ENCODE results near the gene METTL25B. TPM values are rescaled to one million over a fixed set of nuclear protein-coding genes. Genes with fewer than 3 reads are reported as not detected.

The METTL25B gene
- total RNA-seq, 1 donor from 2014 or later, result 56.7 TPM

DNA sequence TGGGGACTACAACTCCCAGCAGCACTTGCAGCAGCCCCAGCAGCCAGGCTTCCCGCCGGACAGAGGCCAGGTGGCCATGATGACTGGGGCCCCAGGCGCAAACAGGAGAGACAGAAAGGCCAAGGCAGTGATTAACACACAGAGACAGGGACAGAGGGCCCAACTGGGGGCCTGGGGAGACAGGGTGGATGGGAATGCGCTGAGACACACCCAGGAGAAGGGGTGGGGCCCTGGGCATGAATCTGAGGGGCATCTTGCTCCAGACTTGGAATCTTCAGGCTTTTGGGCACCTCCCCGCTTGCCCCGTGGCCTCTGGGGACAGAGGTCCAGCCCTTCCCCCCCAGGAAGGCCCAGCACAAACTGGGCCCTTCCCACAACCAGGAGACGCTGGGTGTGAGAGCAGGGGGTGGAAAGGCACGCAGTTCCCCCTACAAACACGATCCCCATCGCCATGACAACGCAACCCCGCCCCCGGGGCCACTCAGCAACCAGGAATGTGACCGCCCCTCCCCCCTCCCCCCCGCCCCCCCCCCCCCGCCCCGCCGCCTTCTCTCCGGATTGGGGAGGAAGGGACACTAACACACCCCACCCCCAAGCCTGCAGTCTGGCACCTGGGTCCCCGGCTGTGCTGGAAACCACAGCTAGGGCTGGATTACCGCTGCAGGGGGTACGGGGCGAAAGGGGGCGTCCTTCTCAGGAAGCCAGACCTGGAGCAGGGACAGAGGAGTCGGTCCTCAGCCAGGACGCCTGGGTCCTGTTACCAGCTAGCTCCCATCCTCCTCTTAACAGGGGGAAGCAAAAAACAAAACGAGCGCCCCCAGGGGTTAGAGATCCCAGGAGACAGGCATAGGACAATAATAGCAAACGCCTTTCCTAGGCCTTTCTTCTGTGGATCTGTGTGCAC lies 18.7 kb downstream of the METTL25B start:
- Mint-ChIP-seq H3K9me3 (no peaks in the 10 kb centered on the region), H3K36me3 (ENCODE audit: low read depth) (peaks cover 39% of the 10 kb centered on the region), H3K27ac (peak overlapping the region; percentile 91), H3K4me3 (peak overlapping the region; percentile 90), H3K4me1 (peaks cover 52% of the 10 kb centered on the region), H3K27me3 (no peaks in the 10 kb centered on the region)
- ATAC-seq (ENCODE audit: low read depth) (peak; percentile 33), DNase-seq (peak; percentile 50)
- TF ChIP-seq, protein P1, sequence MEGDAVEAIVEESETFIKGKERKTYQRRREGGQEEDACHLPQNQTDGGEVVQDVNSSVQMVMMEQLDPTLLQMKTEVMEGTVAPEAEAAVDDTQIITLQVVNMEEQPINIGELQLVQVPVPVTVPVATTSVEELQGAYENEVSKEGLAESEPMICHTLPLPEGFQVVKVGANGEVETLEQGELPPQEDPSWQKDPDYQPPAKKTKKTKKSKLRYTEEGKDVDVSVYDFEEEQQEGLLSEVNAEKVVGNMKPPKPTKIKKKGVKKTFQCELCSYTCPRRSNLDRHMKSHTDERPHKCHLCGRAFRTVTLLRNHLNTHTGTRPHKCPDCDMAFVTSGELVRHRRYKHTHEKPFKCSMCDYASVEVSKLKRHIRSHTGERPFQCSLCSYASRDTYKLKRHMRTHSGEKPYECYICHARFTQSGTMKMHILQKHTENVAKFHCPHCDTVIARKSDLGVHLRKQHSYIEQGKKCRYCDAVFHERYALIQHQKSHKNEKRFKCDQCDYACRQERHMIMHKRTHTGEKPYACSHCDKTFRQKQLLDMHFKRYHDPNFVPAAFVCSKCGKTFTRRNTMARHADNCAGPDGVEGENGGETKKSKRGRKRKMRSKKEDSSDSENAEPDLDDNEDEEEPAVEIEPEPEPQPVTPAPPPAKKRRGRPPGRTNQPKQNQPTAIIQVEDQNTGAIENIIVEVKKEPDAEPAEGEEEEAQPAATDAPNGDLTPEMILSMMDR (IDR thresholded peaks at IDR 0.05), result no peak
- ChIA-PET CTCF (interaction anchor here (1.0 kb wide), 1 partner anchor 113 kb away, joined by 3 read pairs; the partner anchor contains the start of gene NTRK1), POLR2A (interaction anchor here (0.6 to 3.1 kb wide), 6 partner anchors 16 to 27 kb away, joined by 4 to 19 read pairs (median 5); partner anchors contain the start of genes ISG20L2, METTL25B and PRCC)
- intact Hi-C loops (cut with micrococcal nuclease), result no loop called here

DNA sequence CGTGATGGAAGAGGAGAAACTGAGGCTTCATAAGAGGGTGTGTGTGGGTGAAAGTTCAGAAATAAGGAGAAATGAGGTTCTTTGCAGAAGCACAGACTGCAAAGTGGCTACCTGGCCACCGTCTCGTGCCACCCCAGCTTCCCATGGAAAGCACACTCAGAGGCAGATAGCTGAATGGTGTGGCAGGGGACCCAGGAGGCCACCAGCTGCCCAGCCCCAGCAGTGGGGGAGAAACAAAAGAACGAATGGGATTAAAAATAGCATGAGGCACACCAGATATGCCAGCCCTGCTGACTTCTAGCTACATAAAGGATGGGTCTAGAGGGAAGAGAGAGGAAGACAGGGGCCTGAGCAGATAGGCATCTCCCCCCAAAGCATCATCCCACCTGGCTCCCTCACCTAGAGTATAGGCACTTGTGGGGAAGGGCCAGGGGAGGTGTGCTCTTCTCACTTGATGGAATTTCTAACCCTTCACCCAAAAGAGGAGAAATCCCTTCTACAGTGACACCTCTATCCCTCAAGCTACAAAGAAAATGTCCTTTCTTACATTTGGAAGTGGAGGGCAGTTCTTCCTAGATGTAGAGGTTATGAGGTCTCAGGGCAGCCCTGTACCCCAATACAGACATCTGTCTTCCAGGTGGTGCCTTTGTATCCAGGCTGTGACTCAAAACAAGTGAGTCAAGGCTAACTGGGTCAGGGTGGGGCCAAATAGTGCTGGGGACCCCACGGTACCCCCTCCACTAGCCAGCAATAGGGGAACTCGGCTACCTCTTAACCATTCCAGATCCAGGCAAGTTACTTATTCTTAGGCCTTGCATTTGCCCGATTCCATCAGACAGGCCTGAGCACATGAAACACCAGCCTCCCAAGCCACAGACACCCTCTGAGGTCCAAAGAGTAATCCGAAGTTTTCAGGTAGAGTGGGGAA lies 19.7 kb downstream of the METTL25B start:
- TF ChIP-seq, protein P1 (IDR thresholded peaks at IDR 0.05), result no peak
- ChIA-PET POLR2A (interaction anchor here (1.2 to 3.1 kb wide), 3 partner anchors 19 to 22 kb away, joined by 4 to 19 read pairs (median 8); partner anchors contain the start of genes ISG20L2, METTL25B and PRCC), CTCF (interaction anchor here (1.0 kb wide), 1 partner anchor 112 kb away, joined by 3 read pairs; the partner anchor contains the start of gene NTRK1)
- no peaks in the 10 kb centered on the region for H3K27me3 Mint-ChIP-seq
- H3K4me3 Mint-ChIP-seq, result peak overlapping the region; percentile 90
- H3K4me1 Mint-ChIP-seq, result peaks cover 58% of the 10 kb centered on the region
- no peak for DNase-seq
- no peaks in the 10 kb centered on the region for H3K9me3 Mint-ChIP-seq
- H3K27ac Mint-ChIP-seq, result peak overlapping the region; percentile 85
- no peak for ATAC-seq (ENCODE audit: low read depth)
- peaks cover 30% of the 10 kb centered on the region for H3K36me3 Mint-ChIP-seq (ENCODE audit: low read depth)
- intact Hi-C loops (cut with micrococcal nuclease), result no loop called here

DNA sequence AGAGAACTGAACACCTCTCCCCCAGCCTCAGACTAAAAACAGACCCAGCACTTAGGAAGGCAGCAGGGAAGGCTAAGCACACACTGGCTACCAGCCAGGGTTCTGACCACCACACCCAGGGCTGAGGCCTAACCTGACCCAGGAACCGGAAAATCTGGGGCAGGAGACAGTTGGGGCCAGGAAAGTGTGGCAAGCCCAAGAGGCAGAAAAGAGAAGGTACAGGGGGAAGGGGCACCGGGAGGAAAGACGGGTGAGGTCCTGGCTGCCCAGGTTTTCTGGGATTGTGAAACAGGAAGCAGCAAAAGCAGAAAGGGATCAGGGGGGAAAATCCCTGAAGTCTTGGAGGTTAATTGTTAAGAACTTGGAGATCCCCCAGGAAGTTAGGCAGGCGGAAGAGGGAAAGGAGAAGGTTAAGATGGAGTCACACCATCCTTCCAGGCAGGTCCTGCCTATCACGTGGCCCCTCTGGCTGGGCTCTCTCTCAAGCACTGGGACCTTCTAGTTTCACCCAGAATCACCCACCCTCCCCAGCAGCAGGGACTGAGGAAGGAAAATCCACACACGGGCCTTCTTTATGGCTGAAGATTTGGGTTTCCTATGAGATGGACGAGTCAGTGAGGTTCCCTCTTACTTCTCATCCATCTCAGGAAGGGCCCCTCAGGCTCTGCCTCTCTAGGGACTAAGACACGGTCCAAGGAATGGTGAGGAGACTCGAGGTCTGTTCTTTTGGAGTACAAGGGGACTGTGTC lies 20.6 kb downstream of the METTL25B start:
- peaks cover 66% of the 10 kb centered on the region for H3K4me1 Mint-ChIP-seq
- DNase-seq (no peak), ATAC-seq (ENCODE audit: low read depth) (no peak)
- peaks cover 24% of the 10 kb centered on the region for H3K36me3 Mint-ChIP-seq (ENCODE audit: low read depth)
- no peaks in the 10 kb centered on the region for H3K27me3 Mint-ChIP-seq
- TF ChIP-seq, protein P1 (IDR thresholded peaks at IDR 0.05), result no peak
- H3K9me3 Mint-ChIP-seq, result no peaks in the 10 kb centered on the region
- H3K4me3 Mint-ChIP-seq, result peak overlapping the region; percentile 90
- peak overlapping the region; percentile 85 for H3K27ac Mint-ChIP-seq
- POLR2A ChIA-PET, result no interaction called here
- CTCF ChIA-PET, result no interaction called here
- intact Hi-C loops (cut with micrococcal nuclease), result no loop called here

DNA sequence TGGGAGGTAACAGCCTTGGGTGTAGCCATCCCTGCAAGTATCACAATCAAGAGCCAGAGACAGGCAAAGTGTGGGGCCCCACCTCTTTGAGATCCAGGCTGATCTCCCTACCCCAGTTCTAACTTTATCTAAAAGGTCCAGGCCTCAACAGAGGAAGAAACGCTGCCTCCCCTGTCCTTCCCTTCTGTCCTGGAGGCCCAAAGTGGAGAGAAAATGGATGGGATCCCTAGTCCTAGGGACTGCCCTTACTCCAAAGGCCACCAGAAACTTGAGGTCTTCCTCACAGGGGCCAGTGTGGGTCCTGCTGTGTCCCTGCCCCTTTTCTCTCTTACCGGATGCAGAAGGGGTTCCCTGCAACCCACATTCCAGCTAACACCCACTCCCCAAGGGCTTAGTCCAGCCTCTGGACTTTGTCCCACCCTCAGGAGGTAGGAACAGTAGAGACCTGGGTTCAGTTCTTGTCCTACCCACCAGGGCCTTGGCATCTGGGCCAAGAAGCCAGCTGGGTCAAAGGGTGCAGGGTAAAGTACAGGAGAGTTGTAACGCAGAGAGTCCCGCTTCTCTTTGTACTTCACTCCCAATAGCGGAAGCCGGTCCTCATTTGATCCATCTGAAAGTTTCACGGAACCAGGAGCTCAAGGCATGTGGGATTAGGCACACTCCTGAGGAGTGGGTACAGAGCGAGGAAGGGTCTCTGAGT lies 21.3 kb downstream of the METTL25B start:
- intact Hi-C loops (cut with micrococcal nuclease), result loop anchor here (5.0 kb wide), 1 partner anchor 292 kb away; no protein-coding TSS in a partner anchor
- Mint-ChIP-seq H3K9me3 (no peaks in the 10 kb centered on the region), H3K4me3 (peak overlapping the region; percentile 90), H3K27me3 (no peaks in the 10 kb centered on the region), H3K27ac (peak overlapping the region; percentile 85), H3K36me3 (ENCODE audit: low read depth) (peaks cover 19% of the 10 kb centered on the region), H3K4me1 (peaks cover 66% of the 10 kb centered on the region)
- POLR2A ChIA-PET, result interaction anchor here (0.6 to 4.1 kb wide), 2 partner anchors 8 to 1660 kb away, joined by 3 to 91 read pairs; partner anchors contain the start of gene MRPL24
- ATAC-seq (ENCODE audit: low read depth), result no peak
- DNase-seq, result no peak
- TF ChIP-seq, protein P1 (IDR thresholded peaks at IDR 0.05), result no peak
- CTCF ChIA-PET, result no interaction called here

All from activated B cell treated with CpG ODN at 0.5 μM for 24 hours (primary cell).